SK-MEL-5 (cell line): Measurements from ENCODE around the gene SIAH1. TPM values are rescaled to one million over a fixed set of nuclear protein-coding genes. Genes with fewer than 3 reads are reported as not detected.
A peak's percentile ranks its signal among the peaks of the same experiment; 100 is the strongest.
"Not testable (repeated sequence)": the region's sequence is repeated elsewhere in the genome, so short reads cannot be mapped to it uniquely, and the experiment has no call there.

Source experiments
- DNase-seq: peaks from one replicate; pipeline ENCODE4 v3.0.0-alpha.2; 2016; ENCODE audit warnings: low read depth, low spot score
- in situ Hi-C: cut with HindIII; loops from 2 replicates; pipeline ENCODE4 v1.10.0; 2016; ENCODE audit warnings: low sequenced_read_pairs, high pct_unique_total_duplicates, low pct_unique_long_range_greater_than_20kb
- small RNA-seq, 2 experiments: library from RNA; depleted of rRNA; stranded (forward); fragments of <200 nt; gene quantifications; one replicate each; pipeline ENCODE3, GENCODE V24; 2014
- total RNA-seq: library from RNA; depleted of rRNA; stranded (reverse); fragments of >200 nt; shearing (Covaris generic); gene quantifications from 2 replicates; pipeline ENCODE4 v1.2.3, GENCODE V29; 2014; rRNA removed

Gene SIAH1
- total RNA-seq, 1 experiment from 2014 or later: 33.2 TPM

GRCh38 chr16:48317614-48318315 lies 67.4 kb downstream of the SIAH1 start:
- DNase-seq: peak; percentile 73
- in situ Hi-C loops: no loop called here

- in situ Hi-C loops: no loop called here
- DNase-seq: no peak
Measured at GRCh38 chr16:48317026-48317425, 68.2 kb downstream of the SIAH1 start.

- in situ Hi-C loops, DNase-seq: not testable (repeated sequence)
Measured at GRCh38 chr16:48313905-48314304, 71.3 kb downstream of the SIAH1 start.

GRCh38 chr16:48310908-48311641 lies 74.1 kb downstream of the SIAH1 start:
- in situ Hi-C loops: no loop called here
- no peak for DNase-seq

Small RNAs within 50 kb of the gene (small RNA-seq; reads per million reads assigned to genes)
- gene RF00017: 0 reads per million in 2 experiments

Other genes with a start within 250 kb of the SIAH1 start
- gene ABCC12, start 229.4 kb downstream of the SIAH1 start, total RNA-seq: not detected in 2 replicates
- gene LONP2, start 141.1 kb downstream of the SIAH1 start, total RNA-seq: 130 and 133 TPM in 2 replicates
- 0.13 and 1.5 TPM in 2 replicates for gene ABCC11, start 137.9 kb downstream of the SIAH1 start, total RNA-seq
- gene N4BP1, start 224.8 kb upstream of the SIAH1 start, total RNA-seq: 19.2 and 20.1 TPM in 2 replicates